WTC11 (cell line): ENCODE data around the gene ARMC2. TPM values are rescaled to one million over a fixed set of nuclear protein-coding genes. Genes with fewer than 3 reads are reported as not detected.

Experiments used
- ATAC-seq: fragments of 200-7000 bp; cut with Tn5 transposase; 2 replicates; pipeline ENCODE4 v1.10.0; 2021; ENCODE audit warnings: mild to moderate bottlenecking, moderate library complexity
- CTCF ChIA-PET: fragments of 300-600 bp; sonication (Branson Sonifier 250); formaldehyde crosslinking; loops from one replicate; lab custom pipeline; 2021; ENCODE audit warnings: antibody characterized with exemption; lab: Charles Lee
- POLR2A ChIA-PET: fragments of 350-600 bp; sonication (Branson Sonifier 250); formaldehyde crosslinking; loops from one replicate; lab custom pipeline; 2021; ENCODE audit warnings: antibody characterized with exemption; lab: Charles Lee
- DNase-seq: peaks from one replicate; pipeline ENCODE4 v3.0.0; 2021; ENCODE audit warnings: low spot score
- H3K27ac Mint-ChIP-seq: 2 replicates; pipeline ENCODE4 v1.8.0; 2021; ENCODE audit warnings: mixed read lengths
- H3K27me3 Mint-ChIP-seq: 2 replicates; pipeline ENCODE4 v1.8.0; 2021; ENCODE audit warnings: low read depth, mild to moderate bottlenecking, moderate library complexity, mixed read lengths
- H3K36me3 Mint-ChIP-seq: 2 replicates; pipeline ENCODE4 v1.8.0; 2021; ENCODE audit warnings: mixed read lengths
- H3K4me1 Mint-ChIP-seq: 2 replicates; pipeline ENCODE4 v1.8.0; 2022; ENCODE audit warnings: mixed read lengths
- H3K4me3 Mint-ChIP-seq: 2 replicates; pipeline ENCODE4 v1.8.0; 2021; ENCODE audit warnings: mild to moderate bottlenecking, moderate library complexity, mixed read lengths
- H3K9me3 Mint-ChIP-seq: 2 replicates; pipeline ENCODE4 v1.8.0; 2021; ENCODE audit warnings: mixed read lengths
- CREB1 ChIP-seq: sonication (generic); formaldehyde crosslinking; IDR thresholded peaks from 2 replicates; pipeline ENCODE4 v1.8.0; 2023; ENCODE audit warnings: mild to moderate bottlenecking, missing genetic modification reagents
- ERG ChIP-seq: fragments of 250-450 bp; sonication (Bioruptor Pico); IDR thresholded peaks from 2 replicates; pipeline ENCODE4 v1.8.0; 2021; ENCODE audit warnings: mild to moderate bottlenecking
- GRHL2 ChIP-seq: fragments of 250-450 bp; sonication (Bioruptor Pico); IDR thresholded peaks from 2 replicates; pipeline ENCODE4 v1.8.0; 2022; ENCODE audit warnings: mild to moderate bottlenecking, moderate library complexity; ENCODE audit not compliant: insufficient replicate concordance, severe bottlenecking
- MLX ChIP-seq: sonication (generic); formaldehyde crosslinking; IDR thresholded peaks from 2 replicates; pipeline ENCODE4 v1.8.1; 2023; ENCODE audit warnings: mild to moderate bottlenecking, missing genetic modification reagents, moderate library complexity
- RELA ChIP-seq: sonication (generic); formaldehyde crosslinking; IDR thresholded peaks from 2 replicates; pipeline ENCODE4 v1.8.1; 2022; ENCODE audit warnings: missing genetic modification reagents, mild to moderate bottlenecking, borderline replicate concordance
- SMAD3 ChIP-seq: sonication (generic); formaldehyde crosslinking; IDR thresholded peaks from 2 replicates; pipeline ENCODE4 v1.8.0; 2022; ENCODE audit warnings: missing genetic modification reagents, mild to moderate bottlenecking, borderline replicate concordance
- SMAD4 ChIP-seq: sonication (generic); formaldehyde crosslinking; IDR thresholded peaks from 2 replicates; pipeline ENCODE4 v1.8.0; 2022; ENCODE audit warnings: mild to moderate bottlenecking, missing genetic modification reagents
- STAT6 ChIP-seq: sonication (generic); formaldehyde crosslinking; conservative IDR thresholded peaks from 2 replicates; pipeline ENCODE4 v1.8.1; 2023; ENCODE audit warnings: mild to moderate bottlenecking, low read depth, missing genetic modification reagents, moderate library complexity
- TCF7 ChIP-seq: sonication (generic); formaldehyde crosslinking; IDR thresholded peaks from 2 replicates; pipeline ENCODE4 v1.8.0; 2022; ENCODE audit warnings: mild to moderate bottlenecking, low read depth, missing genetic modification reagents, moderate library complexity
- ZNF512 ChIP-seq: sonication (generic); formaldehyde crosslinking; IDR thresholded peaks from 2 replicates; pipeline ENCODE4 v1.8.1; 2022; ENCODE audit warnings: missing genetic modification reagents, borderline replicate concordance
- total RNA-seq: library from RNA; stranded (reverse); gene quantifications from 3 replicates; pipeline ENCODE4 v1.2.3, GENCODE V29; 2021
- TF ChIP-seq, protein P1 (sequence below): sonication (generic); formaldehyde crosslinking; IDR thresholded peaks from 2 replicates; pipeline ENCODE4 v1.8.1; 2023; ENCODE audit warnings: mild to moderate bottlenecking, missing genetic modification reagents, borderline replicate concordance
- TF ChIP-seq, protein P2 (sequence below): sonication (generic); formaldehyde crosslinking; IDR thresholded peaks from 2 replicates; pipeline ENCODE4 v1.8.0; 2022; ENCODE audit warnings: missing genetic modification reagents
- TF ChIP-seq, protein P3 (sequence below): fragments of 250-450 bp; sonication (Bioruptor Pico); IDR thresholded peaks from 2 replicates; pipeline ENCODE4 v1.9.0; 2021; ENCODE audit warnings: moderate library complexity, mild to moderate bottlenecking, inconsistent platforms, borderline replicate concordance

Gene ARMC2
- total RNA-seq, 1 experiment from 2014 or later: 5.2 TPM

GRCh38 chr6:108960601-108961000 is 112.4 kb downstream of the ARMC2 start (continued):
- TF ChIP-seq, protein P1, sequence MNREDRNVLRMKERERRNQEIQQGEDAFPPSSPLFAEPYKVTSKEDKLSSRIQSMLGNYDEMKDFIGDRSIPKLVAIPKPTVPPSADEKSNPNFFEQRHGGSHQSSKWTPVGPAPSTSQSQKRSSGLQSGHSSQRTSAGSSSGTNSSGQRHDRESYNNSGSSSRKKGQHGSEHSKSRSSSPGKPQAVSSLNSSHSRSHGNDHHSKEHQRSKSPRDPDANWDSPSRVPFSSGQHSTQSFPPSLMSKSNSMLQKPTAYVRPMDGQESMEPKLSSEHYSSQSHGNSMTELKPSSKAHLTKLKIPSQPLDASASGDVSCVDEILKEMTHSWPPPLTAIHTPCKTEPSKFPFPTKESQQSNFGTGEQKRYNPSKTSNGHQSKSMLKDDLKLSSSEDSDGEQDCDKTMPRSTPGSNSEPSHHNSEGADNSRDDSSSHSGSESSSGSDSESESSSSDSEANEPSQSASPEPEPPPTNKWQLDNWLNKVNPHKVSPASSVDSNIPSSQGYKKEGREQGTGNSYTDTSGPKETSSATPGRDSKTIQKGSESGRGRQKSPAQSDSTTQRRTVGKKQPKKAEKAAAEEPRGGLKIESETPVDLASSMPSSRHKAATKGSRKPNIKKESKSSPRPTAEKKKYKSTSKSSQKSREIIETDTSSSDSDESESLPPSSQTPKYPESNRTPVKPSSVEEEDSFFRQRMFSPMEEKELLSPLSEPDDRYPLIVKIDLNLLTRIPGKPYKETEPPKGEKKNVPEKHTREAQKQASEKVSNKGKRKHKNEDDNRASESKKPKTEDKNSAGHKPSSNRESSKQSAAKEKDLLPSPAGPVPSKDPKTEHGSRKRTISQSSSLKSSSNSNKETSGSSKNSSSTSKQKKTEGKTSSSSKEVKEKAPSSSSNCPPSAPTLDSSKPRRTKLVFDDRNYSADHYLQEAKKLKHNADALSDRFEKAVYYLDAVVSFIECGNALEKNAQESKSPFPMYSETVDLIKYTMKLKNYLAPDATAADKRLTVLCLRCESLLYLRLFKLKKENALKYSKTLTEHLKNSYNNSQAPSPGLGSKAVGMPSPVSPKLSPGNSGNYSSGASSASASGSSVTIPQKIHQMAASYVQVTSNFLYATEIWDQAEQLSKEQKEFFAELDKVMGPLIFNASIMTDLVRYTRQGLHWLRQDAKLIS (CRISPR knock-in tag): no peak
- TF ChIP-seq TCF7 (CRISPR knock-in tag) (no peak), SMAD3 (CRISPR knock-in tag) (no peak), STAT6 (CRISPR knock-in tag) (no peak), GRHL2 (CRISPR knock-in tag) (no peak), RELA (CRISPR knock-in tag) (no peak), SMAD4 (CRISPR knock-in tag) (no peak)

DNA sequence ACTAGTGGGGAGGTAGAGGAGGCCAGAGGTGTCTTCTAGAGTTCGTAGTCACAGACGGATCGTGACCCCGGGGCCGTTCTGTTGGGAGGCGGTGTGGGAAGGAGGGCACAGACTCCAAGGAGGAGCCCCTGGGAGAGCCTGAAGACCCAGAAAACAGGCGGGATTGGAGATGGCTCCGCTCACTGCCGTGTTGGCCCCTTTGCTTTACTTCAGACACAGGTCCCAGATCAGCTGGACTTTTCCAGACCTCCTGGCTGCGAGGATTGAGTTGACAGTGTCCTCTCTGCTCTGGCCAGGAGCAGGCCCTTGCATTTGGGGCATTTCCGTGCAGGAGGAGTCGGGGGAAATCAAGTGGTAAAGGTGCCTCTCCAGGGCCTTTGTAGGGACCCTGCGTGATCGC is 112.9 kb downstream of the ARMC2 start:
- CTCF ChIA-PET: interaction anchor here (1.5 kb wide), 1 partner anchor 68 kb away, joined by 3 read pairs; no protein-coding TSS in a partner anchor
- H3K4me3 Mint-ChIP-seq: no peak overlapping the region
- no peak for TF ChIP-seq CREB1 (CRISPR knock-in tag)
- TF ChIP-seq, protein P2, sequence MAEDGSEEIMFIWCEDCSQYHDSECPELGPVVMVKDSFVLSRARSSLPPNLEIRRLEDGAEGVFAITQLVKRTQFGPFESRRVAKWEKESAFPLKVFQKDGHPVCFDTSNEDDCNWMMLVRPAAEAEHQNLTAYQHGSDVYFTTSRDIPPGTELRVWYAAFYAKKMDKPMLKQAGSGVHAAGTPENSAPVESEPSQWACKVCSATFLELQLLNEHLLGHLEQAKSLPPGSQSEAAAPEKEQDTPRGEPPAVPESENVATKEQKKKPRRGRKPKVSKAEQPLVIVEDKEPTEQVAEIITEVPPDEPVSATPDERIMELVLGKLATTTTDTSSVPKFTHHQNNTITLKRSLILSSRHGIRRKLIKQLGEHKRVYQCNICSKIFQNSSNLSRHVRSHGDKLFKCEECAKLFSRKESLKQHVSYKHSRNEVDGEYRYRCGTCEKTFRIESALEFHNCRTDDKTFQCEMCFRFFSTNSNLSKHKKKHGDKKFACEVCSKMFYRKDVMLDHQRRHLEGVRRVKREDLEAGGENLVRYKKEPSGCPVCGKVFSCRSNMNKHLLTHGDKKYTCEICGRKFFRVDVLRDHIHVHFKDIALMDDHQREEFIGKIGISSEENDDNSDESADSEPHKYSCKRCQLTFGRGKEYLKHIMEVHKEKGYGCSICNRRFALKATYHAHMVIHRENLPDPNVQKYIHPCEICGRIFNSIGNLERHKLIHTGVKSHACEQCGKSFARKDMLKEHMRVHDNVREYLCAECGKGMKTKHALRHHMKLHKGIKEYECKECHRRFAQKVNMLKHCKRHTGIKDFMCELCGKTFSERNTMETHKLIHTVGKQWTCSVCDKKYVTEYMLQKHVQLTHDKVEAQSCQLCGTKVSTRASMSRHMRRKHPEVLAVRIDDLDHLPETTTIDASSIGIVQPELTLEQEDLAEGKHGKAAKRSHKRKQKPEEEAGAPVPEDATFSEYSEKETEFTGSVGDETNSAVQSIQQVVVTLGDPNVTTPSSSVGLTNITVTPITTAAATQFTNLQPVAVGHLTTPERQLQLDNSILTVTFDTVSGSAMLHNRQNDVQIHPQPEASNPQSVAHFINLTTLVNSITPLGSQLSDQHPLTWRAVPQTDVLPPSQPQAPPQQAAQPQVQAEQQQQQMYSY (CRISPR knock-in tag): no peak
- TF ChIP-seq ZNF512 (CRISPR knock-in tag): no peak
- no peak for TF ChIP-seq RELA (CRISPR knock-in tag)
- no peak for TF ChIP-seq GRHL2 (CRISPR knock-in tag)
- TF ChIP-seq ERG (CRISPR knock-in tag): no peak
- TF ChIP-seq, protein P1 (CRISPR knock-in tag): no peak
- no peak for TF ChIP-seq MLX (CRISPR knock-in tag)
- TF ChIP-seq, protein P3, sequence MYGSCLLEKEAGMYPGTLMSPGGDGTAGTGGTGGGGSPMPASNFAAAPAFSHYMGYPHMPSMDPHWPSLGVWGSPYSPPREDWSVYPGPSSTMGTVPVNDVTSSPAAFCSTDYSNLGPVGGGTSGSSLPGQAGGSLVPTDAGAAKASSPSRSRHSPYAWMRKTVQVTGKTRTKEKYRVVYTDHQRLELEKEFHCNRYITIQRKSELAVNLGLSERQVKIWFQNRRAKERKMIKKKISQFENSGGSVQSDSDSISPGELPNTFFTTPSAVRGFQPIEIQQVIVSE (CRISPR knock-in tag): no peak
- TF ChIP-seq SMAD3 (CRISPR knock-in tag): no peak

More for the DNA sequence above, 112.9 kb downstream of the ARMC2 start:
- DNase-seq (no peak), ATAC-seq (no peak)
- H3K27ac Mint-ChIP-seq: no peak overlapping the region
- H3K27me3 Mint-ChIP-seq: no peaks in the 10 kb centered on the region; the same call in 1 of the 2 replicates
- H3K4me1 Mint-ChIP-seq: peaks cover 18% of the 10 kb centered on the region
- POLR2A ChIA-PET: no interaction called here
- H3K36me3 Mint-ChIP-seq: no peaks in the 10 kb centered on the region
- H3K9me3 Mint-ChIP-seq: no peaks in the 10 kb centered on the region
